ENCODE measurements around the gene SLC48A1.

Gene SLC48A1

GRCh38 chr12:47739979-47740378 lies 33.1 kb upstream of the SLC48A1 start:
- H3K27ac Mint-ChIP-seq: no peak overlapping the region
- peaks cover 25% of the 10 kb centered on the region for H3K4me1 Mint-ChIP-seq (ENCODE audit: low read depth)
- H3K9me3 Mint-ChIP-seq (ENCODE audit: low read depth): no peaks in the 10 kb centered on the region
- H3K36me3 Mint-ChIP-seq: no peaks in the 10 kb centered on the region
- H3K27me3 Mint-ChIP-seq: no peaks in the 10 kb centered on the region
- no peak overlapping the region for H3K4me3 Mint-ChIP-seq

DNA sequence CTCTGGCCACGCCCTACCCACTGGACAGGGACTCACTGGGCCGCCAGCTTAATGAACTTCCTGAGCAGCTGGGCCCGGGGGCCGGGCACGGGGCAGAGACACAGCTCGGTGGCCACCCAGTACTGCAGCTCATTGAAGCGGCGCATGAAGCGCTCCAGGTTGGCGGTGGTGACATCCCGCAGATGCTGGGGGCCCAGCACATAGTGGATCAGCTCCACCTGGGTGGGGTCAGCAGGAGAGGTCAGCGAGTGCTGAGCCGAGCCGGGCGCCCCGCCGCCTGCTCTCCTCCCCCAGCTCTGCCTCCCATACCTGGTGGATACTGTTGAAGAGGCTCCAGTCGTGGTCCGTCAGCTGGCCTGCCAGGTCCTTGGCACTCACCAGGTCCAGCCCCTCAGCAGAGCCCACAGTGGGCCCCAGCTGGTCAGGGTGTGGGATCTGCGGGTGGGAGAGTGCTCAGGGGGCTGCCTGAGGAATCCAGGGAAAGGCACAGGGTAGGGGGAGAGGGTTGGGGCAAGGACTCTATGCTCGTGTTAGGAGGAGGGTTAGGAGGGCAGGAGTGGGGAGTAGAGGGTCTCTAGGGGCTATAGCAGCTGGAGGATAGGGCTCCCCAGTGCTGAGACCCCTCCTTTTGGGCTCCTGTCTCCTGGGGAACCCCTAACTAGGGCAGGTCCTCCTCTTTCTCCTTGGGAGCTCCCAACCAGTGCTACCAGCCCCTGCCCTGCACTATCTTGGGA lies 32.3 kb upstream of the SLC48A1 start:
- Mint-ChIP-seq H3K4me3 (no peak overlapping the region), H3K36me3 (no peaks in the 10 kb centered on the region), H3K27ac (no peak overlapping the region), H3K4me1 (ENCODE audit: low read depth) (peaks cover 25% of the 10 kb centered on the region), H3K9me3 (ENCODE audit: low read depth) (no peaks in the 10 kb centered on the region), H3K27me3 (no peaks in the 10 kb centered on the region)

DNA sequence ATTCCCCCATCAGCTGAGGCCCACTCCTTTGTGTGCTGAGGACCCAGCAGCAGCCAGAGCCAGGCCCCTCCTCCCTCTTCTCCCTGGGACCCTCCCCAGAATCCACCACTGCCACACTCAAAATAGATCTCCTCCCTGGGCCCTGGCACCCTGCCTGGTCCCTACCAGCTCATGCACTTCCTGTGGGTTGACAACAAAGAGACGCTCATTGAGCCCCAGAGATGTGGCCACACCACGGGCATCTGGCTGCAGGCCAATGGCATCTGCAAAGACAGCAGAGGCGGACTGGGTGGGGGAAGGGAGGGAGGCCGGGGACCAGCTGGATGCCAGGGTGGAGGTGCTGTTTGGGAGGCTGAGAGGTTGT lies 31.7 kb upstream of the SLC48A1 start:
- Mint-ChIP-seq H3K4me1 (ENCODE audit: low read depth) (peaks cover 25% of the 10 kb centered on the region), H3K36me3 (no peaks in the 10 kb centered on the region), H3K27me3 (no peaks in the 10 kb centered on the region), H3K4me3 (no peak overlapping the region), H3K27ac (no peak overlapping the region), H3K9me3 (ENCODE audit: low read depth) (no peaks in the 10 kb centered on the region)

DNA sequence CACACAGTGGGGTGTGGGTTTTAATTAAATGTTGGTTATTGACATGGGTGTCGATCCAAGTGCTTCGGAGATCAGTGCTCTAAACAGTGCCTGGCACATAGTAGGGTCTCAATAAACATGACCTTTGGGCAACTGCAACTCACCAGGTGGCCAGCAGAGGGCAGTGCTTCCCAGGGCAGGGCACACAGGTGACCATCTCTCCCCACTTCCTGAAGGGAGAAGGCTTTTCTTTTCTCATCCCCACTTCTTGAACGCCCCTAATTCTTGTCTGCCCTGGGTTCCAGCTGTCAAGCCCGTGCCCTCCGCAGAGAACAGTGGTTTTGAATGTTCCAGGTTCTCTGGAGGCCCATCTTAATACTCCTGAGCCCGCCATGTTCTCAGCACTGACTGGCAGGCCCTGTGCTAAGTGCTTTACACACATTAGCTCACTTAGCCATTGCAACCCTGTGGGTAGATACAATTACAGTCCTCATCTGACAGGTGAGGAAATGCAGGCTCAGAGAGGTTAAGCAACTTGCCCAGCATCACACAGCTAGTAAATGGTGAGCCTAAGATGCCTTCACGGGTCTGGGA lies 30.7 kb upstream of the SLC48A1 start:
- peaks cover 24% of the 10 kb centered on the region for H3K4me1 Mint-ChIP-seq (ENCODE audit: low read depth)
- no peaks in the 10 kb centered on the region for H3K27me3 Mint-ChIP-seq
- no peak overlapping the region for H3K27ac Mint-ChIP-seq
- no peaks in the 10 kb centered on the region for H3K9me3 Mint-ChIP-seq (ENCODE audit: low read depth)
- H3K4me3 Mint-ChIP-seq: no peak overlapping the region
- H3K36me3 Mint-ChIP-seq: no peaks in the 10 kb centered on the region

DNA sequence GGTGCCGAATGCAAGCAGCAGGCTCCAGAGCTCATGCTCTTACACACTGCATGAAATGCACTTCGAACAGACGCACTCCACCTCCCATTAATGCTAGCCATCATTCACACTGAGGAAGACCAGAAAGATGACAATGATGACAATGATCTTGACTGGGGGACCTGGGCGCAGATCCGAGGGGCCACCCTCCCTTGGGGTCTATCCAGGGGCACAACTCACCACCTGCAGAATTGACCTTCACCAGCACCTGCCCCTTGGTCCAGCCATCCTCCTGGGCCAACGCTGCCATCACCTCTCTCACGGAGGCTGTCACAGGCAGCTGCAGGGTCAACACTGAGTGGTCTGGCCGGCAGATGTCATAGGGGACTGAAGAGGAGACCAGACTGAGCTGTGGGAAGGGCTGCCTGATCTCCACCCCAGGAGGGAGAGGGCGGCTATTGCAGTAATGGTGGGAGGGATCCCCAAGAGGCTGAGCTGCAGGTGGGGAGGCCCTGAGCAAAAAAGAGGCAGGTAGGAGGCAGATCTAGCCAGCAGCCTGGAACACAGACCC lies 29.7 kb upstream of the SLC48A1 start:
- H3K4me1 Mint-ChIP-seq (ENCODE audit: low read depth): peaks cover 24% of the 10 kb centered on the region

DNA sequence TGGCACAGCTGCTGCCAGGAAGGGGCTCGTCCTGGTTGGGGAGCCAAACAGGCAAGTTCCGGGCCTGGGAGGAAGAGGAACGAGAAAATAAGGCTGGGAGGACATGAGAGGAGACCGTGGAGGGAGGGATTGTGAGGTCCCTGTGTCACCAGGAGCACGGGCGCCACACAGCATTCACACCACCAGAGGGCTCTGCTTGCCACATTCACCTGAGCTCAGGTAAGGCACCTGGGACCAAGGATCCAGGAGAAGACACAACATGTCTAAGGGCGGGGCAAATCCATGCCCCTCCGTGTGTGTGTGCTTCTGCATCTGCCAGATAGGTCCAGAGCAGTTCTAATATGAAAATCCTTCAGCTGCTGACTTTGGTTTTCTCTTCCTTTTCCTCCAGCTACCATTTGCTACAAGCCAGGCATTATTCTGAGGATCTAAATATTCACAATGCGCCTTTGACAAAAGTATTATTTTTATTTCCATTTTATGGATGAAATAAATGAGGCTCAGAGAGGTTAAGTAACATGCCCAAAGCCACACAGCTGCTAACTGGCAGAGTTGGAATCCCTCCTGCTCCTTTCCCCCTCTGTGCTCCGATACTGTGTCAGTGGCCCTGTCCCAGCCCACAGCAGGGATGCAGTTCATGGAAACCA lies 28.9 kb upstream of the SLC48A1 start:
- peaks cover 24% of the 10 kb centered on the region for H3K4me1 Mint-ChIP-seq (ENCODE audit: low read depth)
- H3K9me3 Mint-ChIP-seq (ENCODE audit: low read depth): no peaks in the 10 kb centered on the region
- no peak overlapping the region for H3K27ac Mint-ChIP-seq
- H3K27me3 Mint-ChIP-seq: no peaks in the 10 kb centered on the region
- H3K36me3 Mint-ChIP-seq: no peaks in the 10 kb centered on the region
- H3K4me3 Mint-ChIP-seq: no peak overlapping the region

More for the DNA sequence above, 29.7 kb upstream of the SLC48A1 start:
- Mint-ChIP-seq H3K4me3 (no peak overlapping the region), H3K36me3 (no peaks in the 10 kb centered on the region), H3K27ac (no peak overlapping the region), H3K9me3 (ENCODE audit: low read depth) (no peaks in the 10 kb centered on the region), H3K27me3 (no peaks in the 10 kb centered on the region)

- Mint-ChIP-seq H3K4me3 (no peak overlapping the region), H3K27me3 (no peaks in the 10 kb centered on the region), H3K4me1 (ENCODE audit: low read depth) (peaks cover 24% of the 10 kb centered on the region), H3K9me3 (ENCODE audit: low read depth) (no peaks in the 10 kb centered on the region), H3K36me3 (no peaks in the 10 kb centered on the region), H3K27ac (no peak overlapping the region)
Measured at GRCh38 chr12:47744778-47745436, 28.1 kb upstream of the SLC48A1 start.

DNA sequence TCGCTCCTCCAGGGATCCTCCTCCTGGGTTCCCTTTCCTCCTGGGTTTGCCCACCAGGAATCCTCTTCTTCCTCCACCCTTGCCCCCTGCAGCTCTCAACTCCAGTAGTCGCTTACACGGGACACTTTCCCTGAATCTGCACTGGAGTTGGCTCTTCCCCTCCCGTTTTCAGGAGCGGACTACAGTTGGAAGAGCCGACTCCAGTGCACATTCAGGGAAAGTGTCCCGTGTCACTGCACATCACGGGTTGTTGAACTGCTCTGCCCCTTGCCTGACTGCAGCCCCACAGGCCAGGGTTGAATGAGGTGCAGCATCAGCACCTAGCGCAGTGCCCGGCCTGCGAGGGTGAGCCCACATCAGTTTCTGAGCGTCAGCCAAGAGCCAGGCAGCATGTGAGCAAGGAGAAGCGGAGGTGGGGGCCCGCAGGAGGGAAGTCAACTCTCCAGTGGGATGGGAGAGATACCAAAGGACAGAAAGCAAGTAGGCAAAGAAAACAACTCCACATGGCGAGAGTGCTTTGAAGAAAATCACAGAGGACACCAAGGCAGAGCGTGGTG lies 27.5 kb upstream of the SLC48A1 start:
- Mint-ChIP-seq H3K4me1 (ENCODE audit: low read depth) (peaks cover 24% of the 10 kb centered on the region), H3K27me3 (no peaks in the 10 kb centered on the region), H3K4me3 (no peak overlapping the region), H3K27ac (no peak overlapping the region), H3K9me3 (ENCODE audit: low read depth) (no peaks in the 10 kb centered on the region), H3K36me3 (no peaks in the 10 kb centered on the region)

DNA sequence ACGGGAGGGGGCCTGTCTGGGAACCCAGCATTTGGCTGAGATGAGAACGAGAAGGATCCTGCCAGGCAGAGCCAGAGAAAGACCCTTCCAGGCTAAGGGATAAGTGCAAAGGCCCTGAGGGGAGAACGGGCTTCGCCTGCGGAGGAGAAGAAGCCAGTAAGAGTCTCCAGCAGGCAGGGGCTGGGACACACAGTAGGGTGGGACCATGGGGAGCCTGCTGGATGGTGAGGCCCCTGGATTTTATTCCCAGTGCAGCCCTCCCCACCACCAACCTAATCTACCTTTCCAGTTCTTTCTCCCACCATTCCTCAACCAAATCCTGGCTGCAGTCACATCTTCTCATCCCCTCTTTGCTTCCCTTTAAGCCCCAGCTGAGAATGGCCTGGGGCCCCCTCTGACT lies 27.0 kb upstream of the SLC48A1 start:
- H3K27me3 Mint-ChIP-seq: no peaks in the 10 kb centered on the region
- peaks cover 20% of the 10 kb centered on the region for H3K4me1 Mint-ChIP-seq (ENCODE audit: low read depth)
- no peaks in the 10 kb centered on the region for H3K36me3 Mint-ChIP-seq
- H3K27ac Mint-ChIP-seq: no peak overlapping the region
- no peaks in the 10 kb centered on the region for H3K9me3 Mint-ChIP-seq (ENCODE audit: low read depth)
- no peak overlapping the region for H3K4me3 Mint-ChIP-seq

GRCh38 chr12:47746523-47746922 lies 26.5 kb upstream of the SLC48A1 start:
- H3K4me1 Mint-ChIP-seq (ENCODE audit: low read depth): peaks cover 16% of the 10 kb centered on the region
- no peaks in the 10 kb centered on the region for H3K27me3 Mint-ChIP-seq
- H3K4me3 Mint-ChIP-seq: no peak overlapping the region
- no peak overlapping the region for H3K27ac Mint-ChIP-seq
- no peaks in the 10 kb centered on the region for H3K9me3 Mint-ChIP-seq (ENCODE audit: low read depth)
- H3K36me3 Mint-ChIP-seq: no peaks in the 10 kb centered on the region

- H3K9me3 Mint-ChIP-seq (ENCODE audit: low read depth): no peaks in the 10 kb centered on the region
- H3K27me3 Mint-ChIP-seq: no peaks in the 10 kb centered on the region
- peaks cover 11% of the 10 kb centered on the region for H3K4me1 Mint-ChIP-seq (ENCODE audit: low read depth)
- H3K36me3 Mint-ChIP-seq: no peaks in the 10 kb centered on the region
- no peak overlapping the region for H3K4me3 Mint-ChIP-seq
- no peak overlapping the region for H3K27ac Mint-ChIP-seq
Measured at GRCh38 chr12:47747126-47747525, 25.9 kb upstream of the SLC48A1 start.

- Mint-ChIP-seq H3K27me3 (no peaks in the 10 kb centered on the region), H3K4me3 (no peak overlapping the region), H3K9me3 (ENCODE audit: low read depth) (no peaks in the 10 kb centered on the region), H3K4me1 (ENCODE audit: low read depth) (peaks cover 6% of the 10 kb centered on the region), H3K36me3 (no peaks in the 10 kb centered on the region), H3K27ac (no peak overlapping the region)
Measured at GRCh38 chr12:47747596-47748506, 25.2 kb upstream of the SLC48A1 start.

DNA sequence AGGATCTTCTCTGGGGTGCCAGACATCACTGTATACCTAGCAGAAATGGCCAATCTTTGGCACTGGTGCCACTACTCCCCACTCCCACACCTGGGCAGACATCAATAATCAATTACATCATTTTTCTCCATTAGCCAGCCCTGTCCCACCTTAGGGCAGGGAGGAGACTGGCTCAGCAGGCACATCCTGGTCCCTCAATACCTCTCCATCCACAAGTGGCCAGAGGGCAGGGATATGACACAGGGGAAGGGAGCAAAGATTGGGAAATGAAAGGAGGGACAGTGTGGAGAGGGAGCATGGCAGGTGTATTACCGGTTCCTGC lies 24.6 kb upstream of the SLC48A1 start:
- Mint-ChIP-seq H3K4me3 (no peak overlapping the region), H3K4me1 (ENCODE audit: low read depth) (peaks cover 3% of the 10 kb centered on the region), H3K27ac (no peak overlapping the region), H3K36me3 (no peaks in the 10 kb centered on the region), H3K27me3 (no peaks in the 10 kb centered on the region), H3K9me3 (ENCODE audit: low read depth) (no peaks in the 10 kb centered on the region)

GRCh38 chr12:47748899-47749298 lies 24.1 kb upstream of the SLC48A1 start:
- Mint-ChIP-seq H3K4me1 (ENCODE audit: low read depth) (peaks cover 2% of the 10 kb centered on the region), H3K27me3 (no peaks in the 10 kb centered on the region), H3K9me3 (ENCODE audit: low read depth) (no peaks in the 10 kb centered on the region), H3K4me3 (no peak overlapping the region), H3K27ac (no peak overlapping the region), H3K36me3 (no peaks in the 10 kb centered on the region)
